Stimulated activated CD4-positive, alpha-beta T cell treated with anti-CD3 and anti-CD28 coated beads, Interleukin-4, amount 100 ng/mL, for 48 hours (primary cell): Measurements from ENCODE around the gene OR1I1.
A peak's percentile ranks its signal among the peaks of the same experiment; 100 is the strongest.
"Not testable (repeated sequence)": the region's sequence is repeated elsewhere in the genome, so short reads cannot be mapped to it uniquely, and the experiment has no call there.

Experiments
- DNase-seq, 2 donors: peaks; one replicate each; pipeline ENCODE4 v3.0.0-alpha.2; 2020; ENCODE audit warnings: low read depth in 2 of 2

Gene OR1I1

DNA sequence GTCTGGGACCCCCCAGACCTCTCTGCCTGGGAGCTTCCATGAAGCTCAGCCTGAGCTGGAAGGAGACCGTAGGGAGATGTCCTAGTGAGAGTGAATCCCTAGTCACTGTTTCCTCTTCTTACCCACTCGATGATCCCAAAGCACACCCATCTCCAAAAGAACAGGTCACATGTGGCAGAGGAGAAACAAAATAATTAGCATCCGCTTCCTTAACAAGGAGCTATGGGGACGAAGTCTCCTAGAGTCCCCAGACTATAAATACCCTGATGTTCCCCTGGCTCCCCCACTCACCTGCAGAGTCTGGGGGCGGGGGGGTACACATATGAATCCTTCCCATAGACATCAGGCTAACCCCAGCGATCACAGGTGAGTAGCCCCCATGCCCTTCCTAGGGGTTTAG, at the start of gene OR1I1:
Gene OR1I1 (plus strand): TSS at position 301 of the 400 bp plus-strand sequence. CDS start 4,855 bp downstream, outside the sequence.
- no peak for DNase-seq

GRCh38 chr19:15035795-15036311, 46.2 kb upstream of the OR1I1 start:
- no peak for DNase-seq

- DNase-seq = no peak
Observed at GRCh38 chr19:15037586-15037985, 44.4 kb upstream of the OR1I1 start.

GRCh38 chr19:15038294-15038693, 43.7 kb upstream of the OR1I1 start:
- no peak for DNase-seq

- no peak for DNase-seq
Observed at GRCh38 chr19:15042003-15042402, 40.0 kb upstream of the OR1I1 start.

- no peak for DNase-seq
Observed at GRCh38 chr19:15042826-15043225, 39.2 kb upstream of the OR1I1 start.

- no peak for DNase-seq
Observed at GRCh38 chr19:15045506-15045905, 36.5 kb upstream of the OR1I1 start.

DNA sequence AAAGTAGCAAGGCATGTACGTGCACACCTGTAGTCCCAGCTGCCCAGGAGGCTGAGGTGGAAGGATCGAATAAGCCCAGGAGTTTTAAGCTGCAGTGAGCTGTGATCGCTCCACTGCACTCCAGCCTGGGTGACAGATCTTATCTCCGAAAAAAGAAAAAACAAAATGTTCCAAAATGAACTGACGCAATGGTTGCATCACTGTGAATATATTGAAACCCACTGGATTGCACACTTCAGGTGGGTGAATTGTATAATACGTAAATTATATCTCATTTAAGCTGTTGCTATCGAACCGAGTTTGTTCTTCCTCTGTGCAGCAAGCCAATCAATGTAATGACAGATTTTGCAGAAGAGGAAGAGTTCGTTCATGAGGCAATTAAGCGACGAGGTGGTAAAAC, 34.3 kb upstream of the OR1I1 start:
- DNase-seq = no peak

GRCh38 chr19:15048128-15048527, 33.9 kb upstream of the OR1I1 start:
- DNase-seq = no peak

DNA sequence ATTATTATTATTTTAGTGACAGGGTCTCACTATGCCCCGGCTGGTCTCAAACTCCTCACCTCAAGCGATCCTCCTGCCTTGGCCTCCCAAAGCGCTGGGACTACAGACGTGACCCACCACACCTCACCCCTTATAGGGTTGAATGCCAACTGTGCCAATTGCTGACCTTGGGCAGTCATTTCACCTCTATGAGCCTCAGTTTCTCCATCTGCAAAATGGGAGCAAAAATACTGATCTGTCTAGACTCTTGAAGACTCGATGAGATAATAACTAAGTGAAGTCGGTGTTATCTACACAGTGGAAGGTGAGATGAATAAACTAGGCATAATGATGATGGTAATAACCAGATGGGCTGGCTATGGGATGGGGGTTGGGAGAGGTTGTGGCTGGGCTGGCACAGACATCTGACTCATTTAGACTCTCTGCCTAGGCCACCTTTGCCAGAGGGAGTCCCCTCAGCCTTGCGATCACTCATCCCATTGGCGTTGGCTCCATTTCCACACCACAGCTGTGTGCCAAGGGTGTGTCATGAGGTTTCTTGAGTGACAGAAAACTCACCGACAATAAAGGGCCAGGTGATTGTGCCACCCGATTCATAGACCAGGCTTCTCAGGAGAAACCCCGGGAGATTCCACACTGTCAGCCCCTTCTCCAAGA, 33.0 kb upstream of the OR1I1 start, which contains the start of gene CASP14:
Gene CASP14 (plus strand): TSS at position 596 of the 657 bp plus-strand sequence. CDS start 2,772 bp downstream, outside the sequence.
- no peak for DNase-seq

DNA sequence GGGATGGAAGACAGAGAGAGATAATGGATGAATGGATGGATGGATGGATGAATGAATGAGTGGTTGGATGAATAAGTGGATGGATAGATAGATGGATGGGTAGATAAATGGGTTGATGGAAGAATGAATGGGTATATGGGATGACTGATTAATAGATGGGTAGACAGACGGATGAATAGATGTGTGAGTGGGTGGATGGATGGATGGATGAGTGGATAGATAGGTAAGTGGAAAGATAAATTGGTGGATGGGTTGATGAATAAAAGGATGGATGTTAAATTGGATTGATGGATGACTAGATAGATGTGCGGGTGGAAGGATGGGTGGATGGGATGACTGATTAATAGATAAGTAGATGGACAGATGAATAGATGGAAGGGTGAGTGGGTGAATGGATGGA, 31.4 kb upstream of the OR1I1 start:
- DNase-seq = no peak

GRCh38 chr19:15062036-15062435, 20.0 kb upstream of the OR1I1 start:
- DNase-seq = no peak

DNA sequence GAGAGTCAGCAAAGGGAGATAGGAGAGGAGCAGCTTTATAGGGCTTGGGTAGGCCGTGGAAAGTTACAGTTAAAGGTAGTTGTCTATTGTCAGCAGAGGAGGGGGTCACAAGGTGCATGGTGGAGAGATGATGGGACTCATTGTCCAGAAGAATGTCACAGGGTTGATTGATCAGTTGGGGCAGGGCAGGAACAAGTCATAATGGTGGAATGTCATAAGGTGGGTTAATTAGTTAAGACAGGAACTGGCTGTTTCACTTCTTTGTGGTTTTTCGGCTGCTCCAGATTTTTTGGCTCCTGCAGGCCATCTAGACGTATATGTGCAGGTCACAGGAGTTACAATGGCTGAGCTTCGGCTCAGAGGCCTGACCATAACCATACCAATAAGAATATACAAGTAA, 11.6 kb upstream of the OR1I1 start:
- not testable (repeated sequence) for DNase-seq

- DNase-seq = no peak
Observed at GRCh38 chr19:15072930-15073647, 8.9 kb upstream of the OR1I1 start.

- DNase-seq = no peak
Observed at GRCh38 chr19:15074371-15074770, 7.6 kb upstream of the OR1I1 start.

GRCh38 chr19:15075806-15076205, 6.2 kb upstream of the OR1I1 start:
- no peak for DNase-seq

- not testable (repeated sequence) for DNase-seq
Observed at GRCh38 chr19:15080002-15080401, 2.0 kb upstream of the OR1I1 start.

- DNase-seq = no peak
Observed at GRCh38 chr19:15087182-15087581, 5.2 kb downstream of the OR1I1 start.

- peak in 1 of 2 donors; percentile 16 for DNase-seq
Observed at GRCh38 chr19:15091918-15092753, 10.1 kb downstream of the OR1I1 start.

DNA sequence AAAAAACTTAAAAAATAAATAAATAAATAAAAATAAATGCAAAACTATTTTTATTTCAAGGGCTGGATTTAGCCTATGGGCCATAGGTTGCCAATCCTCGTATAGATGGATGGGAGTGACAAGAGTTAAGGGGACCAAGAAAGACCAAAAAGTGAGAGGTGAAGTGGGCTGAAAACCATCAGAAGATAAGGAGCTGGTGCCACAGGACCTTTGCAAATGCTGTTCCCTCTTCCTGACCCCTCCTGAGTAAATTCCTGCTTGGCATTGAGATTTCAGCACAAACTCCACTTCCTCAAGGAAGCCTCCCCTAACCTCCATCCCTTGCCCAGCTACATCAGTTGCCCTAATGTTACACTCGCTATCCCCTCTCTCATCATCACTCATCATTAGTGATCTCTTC, 11.0 kb downstream of the OR1I1 start:
- DNase-seq = no peak

DNA sequence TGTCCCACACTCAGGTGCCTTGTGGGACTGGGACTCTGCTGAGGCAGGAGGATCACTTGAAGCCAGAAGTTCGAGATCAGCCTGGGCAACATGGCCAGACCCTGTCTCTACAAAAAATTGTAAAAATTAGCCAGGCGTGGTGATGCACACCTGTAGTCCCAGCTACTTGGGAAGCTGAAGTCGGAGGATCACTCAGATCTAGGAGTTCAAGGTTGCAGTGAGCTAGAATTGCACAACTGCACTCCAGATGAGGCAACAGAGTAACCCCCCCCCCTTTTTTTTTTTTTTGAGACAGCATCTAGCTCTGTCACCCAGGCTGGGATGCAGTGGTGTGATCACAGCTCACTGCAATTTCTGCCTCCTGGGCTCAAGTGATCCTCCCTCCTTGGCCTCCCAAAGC, 14.2 kb downstream of the OR1I1 start:
- no peak for DNase-seq

DNA sequence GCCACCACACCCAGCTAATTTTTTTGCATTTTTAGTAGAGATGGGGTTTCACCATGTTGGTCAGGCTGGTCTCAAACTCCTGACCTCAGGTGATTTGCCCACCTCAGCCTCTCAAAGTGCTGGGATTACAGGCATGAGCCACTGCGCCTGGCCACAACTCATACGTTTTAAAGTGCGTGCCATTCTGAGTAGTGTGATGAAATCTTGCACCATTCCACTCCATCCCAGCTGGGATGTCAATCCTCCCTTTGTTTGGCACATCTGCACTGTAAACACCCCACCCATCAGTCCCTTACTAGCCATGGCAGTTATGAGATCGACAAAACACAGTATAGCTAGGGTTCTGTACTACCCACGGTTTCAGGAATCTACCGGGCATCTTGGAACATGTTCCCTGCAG, 16.0 kb downstream of the OR1I1 start:
- DNase-seq = not testable (repeated sequence)
